AG04449 (cell line): Measurements from ENCODE around the gene COLEC11.

ENCODE experiments used
- CTCF ChIA-PET: fragments of 350-600 bp; formaldehyde crosslinking; extraction: SDS; loops from one replicate; lab custom pipeline; 2021; ENCODE audit warnings: antibody characterized with exemption; lab: Yijun Ruan, JAX
- POLR2A ChIA-PET: fragments of 400-600, 350-600 bp; formaldehyde crosslinking; extraction: SDS; loops from one replicate; lab custom pipeline; 2020; ENCODE audit warnings: antibody characterized with exemption, inconsistent platforms; lab: Yijun Ruan, JAX
- DNase-seq: peaks from one replicate; pipeline ENCODE4 v3.0.0-alpha.2; 2010; ENCODE audit warnings: low read depth, low spot score
- H3K4me3 ChIP-seq: 2 replicates; pipeline ENCODE4 v1.5.1; 2011; ENCODE audit warnings: low read depth, mild to moderate bottlenecking, control low read depth, low read length
- CTCF ChIP-seq: IDR thresholded peaks from one replicate; pipeline ENCODE4 v1.5.1; 2011; ENCODE audit warnings: mild to moderate bottlenecking, moderate library complexity, low read length, control low read depth, inconsistent platforms; ENCODE audit not compliant: insufficient read depth; ENCODE audit errors: missing control alignments

The COLEC11 gene

DNA sequence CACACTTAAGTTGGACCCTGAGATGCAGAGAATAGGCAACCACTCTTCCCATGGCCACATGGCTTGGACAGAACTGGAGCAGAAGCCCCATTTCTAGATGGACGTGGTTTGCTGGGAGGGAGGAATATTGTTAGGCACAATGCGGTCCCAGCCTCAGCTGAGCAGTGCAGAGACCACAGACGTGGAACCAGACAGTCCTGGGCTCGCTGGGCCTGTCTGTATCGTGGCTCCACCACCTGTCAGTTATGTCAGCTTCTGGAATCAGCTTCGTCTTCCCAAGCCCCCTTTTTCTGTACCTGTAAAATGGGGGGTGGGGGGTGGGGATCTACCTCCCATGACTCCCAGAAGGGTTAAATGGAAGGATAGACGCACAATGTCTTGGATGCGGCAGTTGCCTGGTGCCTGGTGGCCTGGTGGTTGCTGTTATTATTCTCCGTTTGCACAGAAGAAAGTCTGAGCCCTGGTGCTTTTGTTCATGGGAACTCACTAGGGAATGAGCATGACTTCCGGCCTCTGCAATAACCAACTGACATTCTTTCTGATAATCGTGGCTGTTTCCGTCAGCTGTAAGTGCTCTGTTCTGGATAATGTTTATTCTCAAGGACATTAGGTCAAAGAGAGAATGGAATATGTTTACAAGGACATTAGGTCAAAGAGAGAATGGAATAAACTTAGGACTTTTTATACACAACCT, 31.4 kb downstream of the COLEC11 start:
- no peak for DNase-seq
- ChIA-PET CTCF (no interaction called here), POLR2A (no interaction called here)
- H3K4me3 ChIP-seq: no peak overlapping the region
- no peak for TF ChIP-seq CTCF

DNA sequence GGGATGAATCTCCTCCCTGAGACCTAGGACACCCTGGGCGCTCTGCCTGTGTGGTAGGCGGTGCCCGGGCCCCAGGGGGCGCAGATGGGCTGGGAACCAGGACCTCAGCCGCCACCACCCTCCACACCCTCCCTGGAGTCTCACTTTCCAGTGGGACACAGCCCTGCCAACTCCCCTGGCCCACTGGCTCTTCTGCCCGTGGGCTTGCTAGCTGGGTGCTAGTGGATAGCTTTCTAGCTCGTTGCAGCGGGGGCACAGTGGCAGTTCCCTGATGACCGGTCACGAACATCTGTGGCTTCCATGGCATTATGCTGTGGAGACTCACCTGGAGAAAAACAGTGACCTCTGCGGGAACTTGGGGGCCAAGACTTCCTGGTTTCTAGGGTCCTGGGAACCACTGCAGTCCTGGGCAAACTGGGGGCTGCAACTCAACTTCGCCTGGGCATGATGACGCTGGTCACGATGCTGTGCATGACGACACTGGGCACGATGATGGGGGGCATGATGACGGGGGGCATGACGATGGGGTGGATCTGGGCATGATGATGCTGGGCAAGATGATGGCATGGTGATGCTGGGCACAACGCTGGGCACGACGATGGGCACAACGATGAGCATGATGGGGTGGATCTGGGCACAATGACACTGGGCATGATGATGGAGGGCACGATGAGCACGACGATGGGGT, 32.0 kb downstream of the COLEC11 start:
- ChIA-PET CTCF (no interaction called here), POLR2A (no interaction called here)
- TF ChIP-seq CTCF: no peak
- DNase-seq: no peak
- H3K4me3 ChIP-seq: no peak overlapping the region

DNA sequence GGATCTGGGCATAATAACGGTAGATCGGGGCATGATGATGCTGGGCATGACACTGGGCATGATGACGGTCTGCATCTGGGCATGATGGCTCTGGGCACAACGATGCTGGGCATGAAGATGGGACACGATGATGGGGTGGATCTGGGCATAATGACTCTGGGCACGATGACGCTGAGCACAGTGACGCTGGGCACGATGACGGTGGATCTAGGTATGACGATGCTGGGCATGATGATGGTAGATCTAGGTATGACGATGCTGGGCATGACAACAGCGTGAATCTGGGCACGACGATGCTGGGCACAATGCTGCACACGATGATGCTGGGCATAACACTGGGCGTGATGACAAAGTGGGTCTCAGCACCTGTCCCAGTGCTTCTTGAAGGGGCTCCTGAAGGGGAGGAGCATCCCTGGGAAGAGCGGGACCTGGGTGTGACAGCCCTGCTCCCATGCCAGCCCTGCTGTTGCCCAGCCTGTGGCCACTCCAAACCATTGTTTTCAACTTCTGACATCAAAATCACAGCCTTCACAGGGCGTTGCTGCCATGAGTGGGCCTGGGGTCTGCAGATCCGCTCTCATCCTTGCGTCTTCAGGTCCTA, 32.7 kb downstream of the COLEC11 start:
- DNase-seq: no peak
- ChIA-PET CTCF (no interaction called here), POLR2A (no interaction called here)
- no peak overlapping the region for H3K4me3 ChIP-seq
- TF ChIP-seq CTCF: no peak

- CTCF ChIA-PET: no interaction called here
- H3K4me3 ChIP-seq: no peak overlapping the region
- POLR2A ChIA-PET: no interaction called here
- no peak for TF ChIP-seq CTCF
- no peak for DNase-seq
Measured at GRCh38 chr2:3628241-3628679, 33.3 kb downstream of the COLEC11 start.

DNA sequence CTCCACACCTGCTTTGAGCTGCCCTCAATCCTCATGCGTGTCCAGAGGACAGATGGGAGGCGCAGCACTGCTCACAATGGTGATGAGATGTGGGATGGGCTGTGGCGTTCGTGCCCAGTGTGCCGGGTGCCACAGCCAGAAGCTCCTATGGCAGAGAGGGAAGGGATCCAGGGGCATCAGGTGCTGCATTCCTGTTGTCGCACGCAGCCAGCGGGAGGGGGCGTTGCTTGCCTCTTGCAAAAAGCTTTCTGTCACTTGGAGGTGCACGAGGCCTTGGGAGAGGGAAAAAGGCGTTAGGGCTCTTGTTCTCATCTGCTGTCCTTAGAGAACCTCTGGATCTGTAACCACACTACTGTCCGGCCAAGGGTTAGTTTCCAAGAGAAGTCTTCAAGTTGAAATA, 33.9 kb downstream of the COLEC11 start:
- no peak for TF ChIP-seq CTCF
- DNase-seq: no peak
- ChIA-PET CTCF (no interaction called here), POLR2A (no interaction called here)
- H3K4me3 ChIP-seq: no peak overlapping the region

DNA sequence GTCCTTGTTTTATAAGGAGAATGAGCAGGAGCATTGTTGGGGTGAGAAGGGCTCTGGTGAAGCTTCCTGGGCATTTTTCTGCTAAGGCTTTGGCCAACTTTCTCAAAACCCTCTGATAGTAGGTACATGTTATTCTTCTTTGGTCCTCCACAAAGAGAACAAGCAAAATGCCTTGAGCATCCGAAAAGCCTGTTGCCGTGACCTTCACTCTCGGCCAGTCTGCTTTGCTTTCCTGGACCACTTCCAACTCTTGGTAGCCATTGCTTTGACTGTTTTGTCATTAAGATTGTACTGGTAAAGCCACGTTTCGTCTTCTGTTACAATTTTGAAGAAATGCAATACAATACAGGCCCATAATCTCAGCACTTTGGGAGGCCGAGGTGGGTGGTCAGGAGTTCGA, 35.7 kb downstream of the COLEC11 start:
- CTCF ChIA-PET: no interaction called here
- no peak for TF ChIP-seq CTCF

More for the DNA sequence above, 35.7 kb downstream of the COLEC11 start:
- no peak for DNase-seq
- no peak overlapping the region for H3K4me3 ChIP-seq
- POLR2A ChIA-PET: no interaction called here
